GM21529 (cell line): Measurements from ENCODE around the gene FETUB.
A peak's percentile ranks its signal among the peaks of the same experiment; 100 is the strongest.
"Not testable (repeated sequence)": the region's sequence is repeated elsewhere in the genome, so short reads cannot be mapped to it uniquely, and the experiment has no call there.

Experiments used
- ATAC-seq: cut with Tn5 transposase; IDR thresholded peaks from one replicate; pipeline ENCODE4 v1.9.1; 2021; ENCODE audit not compliant: unreplicated experiment

The FETUB gene

DNA sequence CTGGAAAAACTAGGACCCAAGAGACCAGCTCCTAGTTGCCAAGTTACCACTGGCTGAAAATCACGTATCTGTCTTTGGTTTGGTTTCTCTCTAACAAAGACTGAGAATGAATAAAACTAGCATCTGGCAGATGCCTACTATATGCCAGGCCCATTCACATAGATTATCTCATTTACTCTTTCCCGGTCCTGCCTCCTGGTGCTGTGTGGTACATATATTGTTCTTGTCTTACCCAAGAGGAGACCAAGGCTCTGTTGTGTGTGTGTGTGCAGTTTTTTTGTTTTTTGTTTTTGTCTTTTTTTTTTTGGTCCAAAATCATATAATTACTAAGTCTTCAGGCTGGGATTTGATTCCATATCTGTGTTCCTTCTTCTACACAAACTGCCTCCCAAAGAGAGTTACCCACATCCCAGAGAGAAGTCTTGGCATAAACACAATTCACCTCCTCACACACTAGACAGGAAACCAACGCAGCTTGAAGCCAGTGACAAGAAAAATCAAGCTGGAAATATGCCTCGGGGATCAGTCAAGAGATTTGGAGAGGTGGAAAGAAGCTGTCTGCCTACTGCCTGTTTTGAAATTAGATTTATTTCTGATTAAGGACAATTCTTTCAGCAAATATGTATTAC lies 26.4 kb upstream of the FETUB start:
- no peak for ATAC-seq

DNA sequence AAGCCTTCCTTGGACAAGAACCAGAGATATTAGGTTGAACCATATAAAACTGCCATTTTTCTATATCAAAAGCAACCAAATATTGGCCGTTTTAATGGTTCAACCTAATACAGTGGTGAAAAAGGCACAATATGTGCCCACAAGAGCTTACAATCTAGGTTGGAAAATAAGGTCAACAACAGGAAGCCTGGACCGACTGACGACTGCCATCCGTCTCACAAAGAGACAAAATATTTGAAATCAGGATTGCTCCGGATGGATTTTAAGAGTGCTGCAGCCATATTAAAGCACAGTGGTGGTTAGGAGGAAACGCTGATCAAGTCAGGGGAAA lies 26.0 kb upstream of the FETUB start:
- ATAC-seq: no peak

DNA sequence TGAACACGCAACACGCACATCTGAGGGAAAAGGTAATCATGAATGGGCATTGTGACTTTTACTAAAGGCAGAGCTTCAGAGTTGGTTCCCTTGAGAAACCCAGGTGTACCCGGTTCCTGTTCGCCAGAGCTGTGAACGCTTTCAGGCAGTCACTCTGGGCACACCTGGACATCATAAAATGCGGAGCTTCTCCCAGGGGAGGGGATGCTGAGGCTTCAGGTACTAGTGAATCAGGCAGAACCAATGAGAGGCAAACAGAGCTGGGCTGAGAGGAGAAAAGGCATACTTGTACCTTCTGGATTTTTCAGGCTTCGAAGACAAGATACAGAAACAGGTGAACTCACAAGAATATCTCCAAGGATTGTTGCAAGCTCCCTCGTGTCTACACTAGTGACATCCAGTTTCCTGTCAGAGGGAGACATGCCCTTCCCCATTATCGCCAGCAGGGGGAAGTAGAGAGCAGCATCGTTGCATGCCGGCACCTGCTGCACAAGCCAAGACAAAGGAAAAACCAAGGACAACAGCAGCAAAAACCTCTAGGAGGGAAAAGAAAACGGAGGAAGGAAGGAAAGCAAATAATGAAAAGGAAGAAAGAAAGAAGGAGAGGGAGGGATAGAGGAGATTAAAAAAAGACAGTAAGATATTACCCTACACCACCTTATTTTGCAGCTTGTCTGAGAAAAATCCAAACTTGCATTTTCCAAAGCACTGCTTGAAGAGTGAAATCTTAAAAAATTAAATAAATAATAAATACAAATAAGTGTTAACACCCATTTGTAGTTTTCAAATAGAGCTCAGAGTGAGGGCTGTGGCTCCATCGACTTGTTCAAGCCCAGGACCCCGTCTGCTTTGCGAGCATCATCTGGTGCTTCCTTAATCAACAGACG lies 25.4 kb upstream of the FETUB start:
- ATAC-seq: peak; percentile 62

DNA sequence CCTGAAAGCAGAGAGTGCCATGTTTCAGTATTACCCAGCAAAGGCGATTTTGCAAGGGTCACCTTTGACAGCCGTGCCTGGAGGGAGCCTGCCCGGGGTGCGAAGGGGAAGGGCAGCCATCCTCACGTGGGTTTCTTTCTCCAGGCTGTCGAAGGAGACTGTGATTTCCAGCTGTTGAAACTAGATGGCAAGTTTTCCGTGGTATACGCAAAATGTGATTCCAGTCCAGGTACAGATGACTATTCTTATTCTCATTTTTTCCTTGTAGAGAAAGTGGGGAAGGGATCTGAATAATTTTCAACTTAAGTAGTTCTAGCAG lies 23.9 kb upstream of the FETUB start:
- ATAC-seq: no peak

DNA sequence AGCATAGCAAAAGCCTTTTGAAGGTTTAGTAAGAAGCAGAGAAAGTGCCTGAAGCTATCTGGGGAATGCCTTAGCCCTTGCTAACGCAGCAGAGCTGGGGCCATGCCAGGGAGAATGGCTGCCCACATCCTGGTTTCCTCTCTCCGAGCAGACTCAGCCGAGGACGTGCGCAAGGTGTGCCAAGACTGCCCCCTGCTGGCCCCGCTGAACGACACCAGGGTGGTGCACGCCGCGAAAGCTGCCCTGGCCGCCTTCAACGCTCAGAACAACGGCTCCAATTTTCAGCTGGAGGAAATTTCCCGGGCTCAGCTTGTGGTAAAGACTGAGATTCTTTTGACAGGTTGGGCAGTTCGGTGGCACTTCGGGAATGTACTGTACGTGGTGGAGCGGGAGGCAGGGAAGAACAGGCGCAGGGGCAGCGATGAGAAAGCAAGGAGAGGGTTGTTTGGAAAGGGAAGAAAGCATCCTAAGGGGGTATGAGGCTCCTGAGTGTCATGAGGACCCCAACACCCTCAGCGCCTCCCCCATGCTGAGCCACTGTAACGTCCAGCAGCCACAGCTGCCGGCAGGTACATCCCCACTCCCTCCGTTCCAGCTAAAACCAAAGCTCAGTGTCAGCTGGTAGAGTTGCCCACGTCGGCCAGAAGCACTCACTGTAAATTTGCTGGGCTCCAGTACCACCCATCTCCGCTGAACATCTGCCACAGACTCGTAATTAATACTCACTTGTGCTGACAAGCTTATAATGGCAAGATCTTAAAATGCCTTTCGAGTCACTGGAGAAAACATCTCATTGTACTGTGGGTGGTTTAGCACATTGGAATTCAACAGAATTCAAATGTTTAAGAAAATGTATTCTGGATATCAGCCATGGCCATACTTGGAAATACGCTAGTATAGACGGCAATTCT lies 22.9 kb upstream of the FETUB start:
- peak; percentile 95 for ATAC-seq

DNA sequence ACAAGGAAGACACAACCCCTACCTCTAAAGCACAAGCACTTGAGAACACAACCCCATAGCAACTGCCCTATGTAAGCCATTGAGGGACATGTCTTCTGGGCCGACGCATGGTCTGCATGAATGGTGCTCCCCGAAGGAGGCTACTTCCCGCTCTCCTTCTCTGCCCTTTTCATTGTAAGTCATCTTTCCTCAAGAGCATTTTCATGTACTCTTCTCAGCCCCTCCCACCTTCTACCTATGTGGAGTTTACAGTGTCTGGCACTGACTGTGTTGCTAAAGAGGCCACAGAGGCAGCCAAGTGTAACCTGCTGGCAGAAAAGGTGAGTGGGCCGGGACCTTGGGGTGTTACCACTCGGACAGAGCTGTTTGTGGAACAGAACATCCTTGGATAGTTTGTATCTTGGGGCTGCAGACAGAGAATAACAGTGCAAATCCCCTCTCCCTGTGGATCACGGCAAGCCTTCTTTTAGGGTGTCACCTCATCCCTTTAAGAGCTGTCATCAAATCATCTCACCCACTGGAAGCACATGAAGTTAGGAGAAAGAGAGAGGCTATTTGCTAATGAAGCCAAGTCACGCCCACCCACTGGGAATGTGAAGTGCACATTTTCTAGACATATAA lies 21.8 kb upstream of the FETUB start:
- ATAC-seq: no peak

DNA sequence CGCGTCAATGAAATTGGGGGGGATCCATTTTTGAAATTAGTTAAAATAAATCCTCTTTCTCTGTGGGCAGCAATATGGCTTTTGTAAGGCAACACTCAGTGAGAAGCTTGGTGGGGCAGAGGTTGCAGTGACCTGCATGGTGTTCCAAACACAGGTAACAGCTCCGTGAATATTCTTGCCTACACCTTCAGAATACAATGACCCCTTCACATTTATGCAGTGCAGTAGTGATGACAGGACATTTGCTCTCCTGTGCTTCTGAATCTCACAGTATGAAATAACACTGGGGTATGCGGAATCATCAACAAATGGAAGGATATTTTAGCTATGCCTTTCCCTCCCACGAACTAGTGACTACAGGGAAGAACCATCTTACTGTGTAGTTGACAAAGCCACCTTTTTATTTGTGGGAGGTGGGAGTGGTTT lies 20.4 kb upstream of the FETUB start:
- ATAC-seq: no peak

DNA sequence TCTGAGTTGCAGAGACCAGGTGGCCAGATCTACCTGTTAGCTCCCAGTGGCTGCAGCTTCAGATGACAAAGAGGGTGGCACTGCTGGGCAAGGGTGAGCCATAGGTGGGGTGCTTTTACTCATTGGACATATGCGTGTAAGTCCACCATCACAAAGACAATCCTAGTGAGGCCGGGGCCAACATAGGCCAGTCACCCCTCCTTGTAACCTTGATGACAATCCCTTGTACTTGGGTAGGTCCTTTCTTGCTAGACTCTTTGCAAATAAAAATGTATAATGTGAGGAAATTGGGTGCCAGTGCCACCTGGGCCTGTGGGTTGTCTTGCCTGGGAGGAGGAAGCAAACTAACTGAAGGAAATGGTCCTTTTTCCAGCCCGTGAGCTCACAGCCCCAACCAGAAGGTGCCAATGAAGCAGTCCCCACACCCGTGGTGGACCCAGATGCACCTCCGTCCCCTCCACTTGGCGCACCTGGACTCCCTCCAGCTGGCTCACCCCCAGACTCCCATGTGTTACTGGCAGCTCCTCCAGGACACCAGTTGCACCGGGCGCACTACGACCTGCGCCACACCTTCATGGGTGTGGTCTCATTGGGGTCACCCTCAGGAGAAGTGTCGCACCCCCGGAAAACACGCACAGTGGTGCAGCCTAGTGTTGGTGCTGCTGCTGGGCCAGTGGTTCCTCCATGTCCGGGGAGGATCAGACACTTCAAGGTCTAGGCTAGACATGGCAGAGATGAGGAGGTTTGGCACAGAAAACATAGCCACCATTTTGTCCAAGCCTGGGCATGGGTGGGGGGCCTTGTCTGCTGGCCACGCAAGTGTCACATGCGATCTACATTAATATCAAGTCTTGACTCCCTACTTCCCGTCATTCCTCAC lies 19.7 kb upstream of the FETUB start:
- ATAC-seq: no peak

DNA sequence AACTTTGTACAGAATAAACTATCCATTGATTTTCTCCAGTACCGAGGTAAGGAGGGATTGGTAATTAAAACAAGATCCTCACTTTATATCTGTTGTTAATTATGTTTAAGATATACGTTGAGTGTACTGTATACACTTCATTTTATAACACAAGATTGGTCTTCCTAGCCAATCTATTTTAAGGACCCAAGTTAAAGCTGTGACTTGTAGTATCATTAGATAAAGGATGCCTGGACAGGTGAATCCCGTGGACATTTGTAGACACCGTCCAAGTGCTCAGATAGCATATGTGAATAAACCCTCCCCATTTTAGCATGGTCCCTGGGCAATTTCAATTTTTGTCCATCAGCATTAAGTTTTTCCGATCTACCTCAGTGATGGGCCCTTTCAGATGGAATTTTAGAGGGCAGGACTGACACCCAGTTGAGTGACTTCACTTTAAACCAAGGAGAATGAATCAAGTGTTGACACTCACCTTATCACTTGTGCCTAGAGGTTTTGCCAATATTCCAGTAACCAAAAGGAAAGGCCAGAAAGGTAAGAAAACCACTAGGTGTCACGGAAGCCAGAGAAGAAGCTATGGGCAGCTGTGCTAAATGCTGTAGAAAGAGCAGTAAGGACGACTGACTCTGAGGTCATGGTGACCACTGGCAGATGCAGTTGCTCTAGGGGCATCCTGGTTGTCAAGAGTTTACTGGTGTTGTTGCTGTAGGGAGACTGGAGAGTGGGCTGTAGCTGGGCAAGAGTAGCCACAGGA lies 18.1 kb upstream of the FETUB start:
- ATAC-seq: no peak

DNA sequence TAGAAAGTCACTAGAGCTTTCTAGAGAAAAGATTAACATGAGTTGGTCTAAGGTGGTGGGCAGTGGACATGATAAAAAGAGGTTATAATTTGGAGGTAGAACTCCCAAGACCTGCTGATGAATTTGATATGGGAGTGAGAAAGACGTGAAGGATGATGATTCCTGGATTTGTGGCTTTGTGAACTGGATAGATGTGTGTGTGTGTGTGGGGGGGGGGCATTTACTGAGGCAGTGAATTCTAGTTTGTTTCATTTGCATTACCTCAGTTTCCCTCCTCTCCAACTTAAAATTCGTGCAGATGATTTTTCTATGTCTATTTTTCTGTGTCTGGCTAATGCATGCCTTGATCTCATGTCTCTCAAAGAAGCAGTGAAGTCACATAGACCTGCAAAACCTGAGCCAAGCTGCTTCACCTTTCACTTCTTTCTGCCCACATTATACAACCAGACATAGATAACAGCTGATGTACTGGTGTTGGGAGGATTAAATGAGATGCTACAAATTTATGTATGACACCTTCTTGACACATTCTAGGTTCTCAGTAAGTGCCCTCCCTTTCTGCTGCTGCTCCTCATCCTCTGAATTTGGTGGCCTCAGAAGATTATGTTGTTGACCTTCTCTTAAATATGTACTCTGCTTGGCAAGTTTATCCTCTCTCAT lies 17.4 kb upstream of the FETUB start:
- ATAC-seq: no peak

DNA sequence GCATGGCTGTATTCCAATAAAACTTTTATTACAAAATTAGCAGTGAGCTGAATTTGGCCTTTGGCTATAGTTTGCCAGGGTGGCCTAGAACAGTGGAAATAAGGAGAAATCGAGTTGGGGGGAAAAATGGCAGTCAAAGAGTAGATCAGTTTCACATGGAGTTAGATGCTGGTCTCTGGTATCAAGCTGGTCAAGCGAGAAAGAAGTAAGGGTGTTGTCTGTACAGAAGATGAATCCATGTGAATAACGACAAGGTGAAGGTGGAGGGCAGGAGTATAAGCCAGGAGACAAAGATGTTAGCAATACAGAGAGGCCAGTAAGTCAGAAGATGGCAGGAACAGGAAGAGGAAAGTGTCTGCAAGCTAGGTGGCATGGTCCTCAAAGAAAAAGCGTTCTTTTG lies 15.6 kb upstream of the FETUB start:
- ATAC-seq: no peak

DNA sequence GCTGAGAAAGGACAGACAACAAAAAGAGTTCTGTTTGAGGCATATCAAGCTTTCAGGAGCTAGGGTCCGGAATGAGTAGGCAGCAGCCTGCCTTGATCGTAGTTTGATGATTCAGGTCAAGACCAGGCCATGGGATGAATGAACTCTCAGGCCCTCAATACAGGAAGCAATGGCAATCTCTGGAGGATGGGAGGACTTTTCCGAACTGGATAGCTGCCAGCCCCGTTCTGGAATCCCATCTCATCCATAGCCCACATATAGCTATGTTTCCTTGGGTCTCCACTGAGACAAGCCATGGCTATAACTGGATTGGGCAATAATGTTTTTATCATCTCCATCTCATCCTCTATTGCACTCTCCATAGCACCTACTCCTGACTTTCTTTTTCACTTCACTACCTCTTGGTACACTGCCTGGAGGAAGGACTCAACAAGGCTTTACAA lies 14.6 kb upstream of the FETUB start:
- ATAC-seq: no peak

DNA sequence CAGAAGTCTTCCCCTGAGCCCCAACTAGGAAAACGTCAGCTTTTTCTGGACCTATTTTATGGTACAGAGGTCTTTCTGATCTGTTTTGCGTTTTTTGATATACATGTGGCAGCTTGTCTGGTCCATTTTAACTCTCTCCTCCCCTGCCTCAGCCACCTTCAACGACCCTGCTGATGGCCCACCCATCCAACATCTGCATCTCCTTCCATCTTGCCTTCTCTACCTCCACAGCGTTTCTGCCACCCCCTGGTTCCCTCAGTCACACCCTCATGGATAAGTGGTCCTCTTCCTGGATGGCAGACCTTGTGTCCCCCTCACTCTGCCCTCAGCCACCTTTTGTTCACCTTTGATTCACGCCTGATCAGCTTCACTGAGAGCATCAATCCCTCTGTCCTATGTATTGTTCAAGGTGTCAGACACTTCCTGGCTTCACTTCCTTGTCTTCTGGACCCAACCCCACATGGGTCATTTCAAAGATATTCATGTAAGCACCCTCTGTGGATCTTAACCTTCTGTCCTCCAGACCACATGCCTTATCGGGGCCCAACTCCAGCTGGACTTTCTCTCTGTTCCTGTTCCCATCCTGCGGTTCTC lies 13.8 kb upstream of the FETUB start:
- ATAC-seq: no peak

DNA sequence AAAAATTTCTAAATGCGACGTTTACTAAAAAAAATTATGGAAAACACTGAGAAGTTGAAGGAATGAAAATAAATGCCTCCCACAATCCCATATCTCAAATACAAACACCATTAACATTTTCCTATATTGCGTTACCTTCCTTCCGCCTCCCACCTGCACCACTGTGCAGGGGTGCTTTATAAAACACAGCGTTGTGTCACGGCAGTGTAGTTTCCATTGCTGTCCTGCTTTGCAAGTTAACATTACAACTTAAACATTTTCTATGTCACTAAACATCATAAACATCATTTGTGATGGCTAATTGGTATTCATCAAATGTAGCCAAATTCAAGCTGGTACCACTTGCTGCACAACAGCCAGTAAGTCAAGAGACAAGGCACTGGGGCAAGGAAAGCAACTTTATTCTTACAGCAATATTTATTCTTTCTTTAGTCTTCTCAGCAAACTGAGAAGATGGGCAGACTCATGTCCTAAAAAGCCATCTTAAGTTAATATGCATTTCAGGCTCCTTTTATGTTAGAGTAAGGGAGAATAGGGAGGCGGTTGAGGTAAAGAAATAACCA lies 12.3 kb upstream of the FETUB start:
- ATAC-seq: no peak

DNA sequence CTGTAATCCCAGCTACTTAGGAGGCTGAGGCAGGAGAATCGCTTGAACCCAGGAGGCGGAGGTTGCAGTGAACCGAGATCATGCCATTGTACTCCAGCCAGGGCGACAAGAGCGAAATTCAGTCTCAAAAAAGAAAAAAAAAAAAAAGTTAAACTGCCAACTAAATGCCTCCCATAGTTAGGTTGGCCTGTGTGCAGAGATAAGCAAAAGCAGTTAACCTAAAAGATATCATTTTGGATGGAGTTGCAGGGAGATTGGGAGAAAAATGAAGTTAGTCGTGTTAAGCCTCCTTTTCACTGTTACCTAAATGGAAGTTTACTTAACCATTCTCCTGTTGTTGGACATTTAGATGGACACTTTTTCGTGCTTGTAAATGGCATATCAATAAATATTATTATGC lies 11.4 kb upstream of the FETUB start:
- ATAC-seq: no peak

DNA sequence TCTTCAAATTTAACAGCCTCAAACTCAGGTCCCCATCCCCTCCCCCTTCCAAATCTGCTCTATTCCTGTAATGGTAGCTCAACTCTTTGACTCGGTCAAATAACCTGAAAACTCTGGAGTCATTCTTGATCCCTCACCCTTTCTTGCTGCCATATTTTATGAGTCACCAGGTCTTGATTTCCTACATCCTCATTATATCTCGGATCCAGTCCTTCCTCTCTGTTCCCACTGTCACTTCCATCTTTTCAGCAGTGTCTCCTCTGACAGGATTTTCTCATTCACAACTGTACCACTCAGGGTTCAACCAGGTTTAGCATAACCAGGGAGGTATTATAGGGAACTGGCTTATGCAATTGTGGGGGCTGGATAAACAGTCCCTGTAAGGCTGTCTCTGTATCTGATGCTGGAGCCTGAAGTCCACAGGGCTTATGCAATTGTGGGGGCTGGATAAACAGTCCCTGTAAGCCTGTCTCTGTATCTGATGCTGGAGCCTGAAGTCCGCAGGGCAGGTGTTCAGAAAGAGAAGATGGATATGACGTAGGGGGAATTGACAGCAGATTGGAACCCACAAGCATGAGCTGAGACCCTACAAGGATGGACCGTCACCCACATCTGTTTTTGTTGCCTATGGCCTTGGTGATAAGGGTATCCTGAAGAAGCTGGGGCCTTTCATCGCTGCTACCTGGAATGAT lies 9.1 kb upstream of the FETUB start:
- no peak for ATAC-seq

DNA sequence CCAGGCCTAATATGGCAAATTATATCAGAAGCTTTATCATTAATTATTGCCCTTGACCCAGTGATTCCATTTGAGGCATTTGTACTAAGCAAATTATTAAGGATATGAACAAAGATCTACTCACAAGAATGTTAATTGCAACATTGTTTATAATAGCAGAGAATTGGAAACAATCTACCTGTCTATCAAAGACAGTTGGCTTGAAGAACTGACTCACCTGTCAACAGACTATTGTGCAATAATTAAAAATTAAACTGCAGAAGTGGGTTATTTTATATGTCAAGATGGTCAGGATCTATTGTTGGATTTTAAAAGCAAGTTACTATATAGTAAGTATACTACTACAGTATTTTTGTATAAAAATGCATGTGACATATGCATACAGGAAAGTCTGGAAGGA lies 6.7 kb upstream of the FETUB start:
- ATAC-seq: no peak

DNA sequence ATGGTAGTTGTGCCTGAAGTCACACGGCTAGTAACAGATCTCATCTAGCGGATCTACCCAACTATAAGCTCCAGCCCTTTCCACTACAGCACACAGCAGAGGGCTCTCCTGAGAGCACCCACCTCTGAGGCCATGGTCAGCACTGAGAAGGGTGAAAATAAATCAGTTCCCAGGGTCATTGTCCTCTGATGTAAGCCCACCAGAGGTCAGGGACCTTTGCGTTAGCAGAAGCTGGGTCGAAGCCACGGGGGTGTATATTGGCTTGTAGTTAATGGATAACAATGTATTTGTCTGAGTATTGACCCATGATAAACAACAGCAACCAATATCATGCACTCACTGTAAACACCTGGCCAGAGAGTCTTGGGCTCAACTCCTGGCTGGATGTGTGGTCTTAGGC lies 6.0 kb upstream of the FETUB start:
- ATAC-seq: not testable (repeated sequence)
